GM21619 (cell line): ENCODE data around the gene NPAS3.

Source experiments
- ATAC-seq: cut with Tn5 transposase; IDR thresholded peaks from one replicate; pipeline ENCODE4 v1.9.1; 2021; ENCODE audit not compliant: unreplicated experiment

The NPAS3 gene

GRCh38 chr14:32940066-32940651 lies 1.5 kb downstream of the NPAS3 start:
- no peak for ATAC-seq

DNA sequence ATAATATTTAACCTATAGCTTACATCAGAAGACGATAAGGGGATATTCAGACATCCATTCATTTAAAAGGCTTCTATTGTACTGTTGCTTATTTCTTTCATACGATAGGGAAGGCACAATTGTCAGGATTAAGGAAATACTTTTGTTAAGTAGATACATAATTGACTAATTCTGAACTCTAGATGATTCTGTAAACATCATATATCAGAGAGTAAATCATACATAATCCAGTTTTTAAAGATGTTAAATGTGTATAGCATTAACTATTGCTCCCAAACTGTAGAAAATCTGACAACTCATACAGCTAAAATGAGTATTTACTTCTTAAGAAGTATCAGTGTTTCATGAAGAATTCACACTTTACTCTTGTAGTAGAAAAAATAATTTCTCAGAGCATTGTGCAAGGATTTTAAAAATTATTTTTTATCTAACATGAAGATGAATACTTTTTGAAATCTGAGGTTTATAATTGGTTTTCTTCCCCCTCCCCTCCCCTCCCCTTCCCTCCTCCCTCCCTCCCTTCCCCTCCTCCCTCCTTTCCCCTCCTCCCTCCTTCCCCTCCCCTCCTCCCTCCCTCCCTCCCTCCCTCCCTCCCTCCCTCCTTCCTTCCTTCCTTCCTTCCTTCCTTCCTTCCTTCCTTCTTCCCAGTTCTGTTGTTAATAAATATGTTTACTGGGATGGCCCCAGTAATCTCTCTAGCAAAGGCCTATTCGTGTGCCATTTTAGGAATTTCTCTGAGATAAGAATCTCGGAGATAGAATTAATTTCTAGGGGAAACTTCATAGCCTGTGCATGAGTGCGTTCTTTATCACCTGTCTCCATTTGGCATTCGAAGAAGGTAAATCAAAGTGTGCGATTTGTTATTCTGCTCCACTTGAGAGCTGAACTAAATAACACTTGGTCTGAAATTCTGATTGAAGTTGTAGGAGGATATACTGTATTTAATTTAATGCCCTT lies 2.3 kb downstream of the NPAS3 start:
- no peak for ATAC-seq

GRCh38 chr14:32941668-32942065 lies 3.0 kb downstream of the NPAS3 start:
- no peak for ATAC-seq

DNA sequence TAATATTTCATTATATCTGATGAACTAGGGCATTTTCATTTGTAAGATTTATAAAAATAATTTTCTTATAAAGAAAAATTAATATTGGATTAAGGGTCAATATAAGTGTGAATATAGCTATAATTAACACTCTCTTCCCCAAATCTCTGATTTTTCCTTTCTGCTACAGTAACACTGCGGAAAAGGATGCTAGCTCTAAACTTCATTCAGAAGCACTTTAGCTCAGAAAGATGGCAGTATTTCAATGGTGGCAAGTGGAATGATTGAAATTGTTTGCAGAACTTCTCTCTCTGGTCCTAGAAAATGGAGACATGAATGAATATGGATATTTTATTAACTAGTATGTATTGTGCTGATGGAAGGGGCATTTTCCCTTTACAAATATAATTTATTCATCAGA lies 8.4 kb downstream of the NPAS3 start:
- no peak for ATAC-seq

GRCh38 chr14:32947792-32948191 lies 9.1 kb downstream of the NPAS3 start:
- no peak for ATAC-seq

GRCh38 chr14:32950584-32950983 lies 11.9 kb downstream of the NPAS3 start:
- no peak for ATAC-seq

- no peak for ATAC-seq
These were observed 28.7 kb downstream of the NPAS3 start for GRCh38 chr14:32967421-32967820.

DNA sequence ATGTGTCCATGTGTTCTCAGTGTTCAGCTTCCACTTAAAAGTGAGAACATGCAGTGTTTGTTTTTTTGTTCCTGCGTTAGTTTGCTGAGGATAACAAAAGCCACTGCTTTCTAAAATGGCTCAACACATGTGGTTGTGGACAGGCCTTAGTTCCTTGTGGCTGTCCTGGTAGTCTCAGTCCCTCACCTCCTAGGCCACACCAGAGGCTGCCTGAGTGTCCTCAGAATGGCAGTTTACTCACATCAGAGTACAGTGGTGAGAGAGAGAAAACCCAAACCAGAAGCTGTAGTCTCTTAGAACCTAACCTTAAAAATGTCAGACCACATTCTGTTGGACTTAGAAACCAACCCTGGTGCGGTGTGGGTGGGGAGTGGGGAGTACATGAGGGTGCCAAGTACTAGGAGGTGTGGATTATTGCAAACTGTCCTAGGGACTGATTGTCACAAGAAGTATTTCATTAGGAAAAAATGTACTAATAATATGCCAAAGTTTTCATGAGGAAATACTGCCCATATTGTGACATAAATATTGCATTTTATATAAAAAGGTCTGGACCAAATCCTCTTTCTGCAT lies 30.4 kb downstream of the NPAS3 start:
- ATAC-seq: no peak

DNA sequence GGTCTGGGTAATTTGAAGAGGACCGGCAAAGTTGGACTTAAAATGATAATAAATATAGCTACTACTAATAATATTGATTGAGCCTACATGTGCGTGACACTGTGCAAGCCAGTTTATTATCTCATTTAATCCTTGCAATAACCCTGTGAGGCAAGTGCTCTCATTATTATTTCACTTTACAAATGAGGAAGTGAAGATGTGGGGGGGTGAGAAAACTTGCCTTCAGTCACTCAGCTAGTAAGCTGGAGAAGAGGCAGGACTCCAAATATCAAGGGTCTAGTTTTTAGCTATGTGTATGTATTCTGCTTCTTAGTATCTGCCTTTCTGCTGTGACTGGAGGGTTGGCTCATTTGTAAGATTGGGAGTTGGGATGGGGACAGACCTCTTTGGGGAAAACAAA lies 39.2 kb downstream of the NPAS3 start:
- no peak for ATAC-seq

GRCh38 chr14:32978691-32979255 lies 40.1 kb downstream of the NPAS3 start:
- no peak for ATAC-seq

- no peak for ATAC-seq
These were observed 41.7 kb downstream of the NPAS3 start for GRCh38 chr14:32980178-32980901.

DNA sequence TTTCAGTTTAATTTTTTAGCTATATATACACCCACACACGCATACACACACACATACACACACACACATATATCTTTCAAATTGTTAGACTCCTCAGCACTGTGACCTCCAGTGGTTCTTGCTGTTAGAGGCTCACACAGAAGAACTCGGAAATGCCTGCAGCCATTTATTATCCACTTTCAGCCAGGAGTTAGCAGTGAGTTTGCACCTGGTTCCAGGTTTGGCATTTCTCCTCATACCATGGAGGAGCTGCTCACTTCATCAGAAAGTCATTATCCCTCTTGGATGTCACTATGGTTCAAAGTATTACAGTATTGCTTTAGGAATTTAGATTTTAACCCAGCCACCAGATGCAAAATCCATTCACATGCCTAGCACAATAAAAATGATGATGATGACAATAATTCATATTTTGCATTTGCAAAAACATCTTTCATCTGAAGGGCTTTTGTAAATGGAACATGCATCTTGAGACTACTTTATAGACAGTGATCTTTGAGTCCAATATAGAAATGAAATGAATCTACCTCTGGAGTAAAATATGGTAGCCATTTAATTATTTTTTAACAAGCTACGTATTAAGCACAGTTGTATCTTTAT lies 42.3 kb downstream of the NPAS3 start:
- ATAC-seq: no peak

GRCh38 chr14:32984241-32984930 lies 45.7 kb downstream of the NPAS3 start:
- ATAC-seq: no peak

GRCh38 chr14:32985866-32986265 lies 47.2 kb downstream of the NPAS3 start:
- ATAC-seq: no peak

GRCh38 chr14:32986791-32987540 lies 48.3 kb downstream of the NPAS3 start:
- no peak for ATAC-seq

DNA sequence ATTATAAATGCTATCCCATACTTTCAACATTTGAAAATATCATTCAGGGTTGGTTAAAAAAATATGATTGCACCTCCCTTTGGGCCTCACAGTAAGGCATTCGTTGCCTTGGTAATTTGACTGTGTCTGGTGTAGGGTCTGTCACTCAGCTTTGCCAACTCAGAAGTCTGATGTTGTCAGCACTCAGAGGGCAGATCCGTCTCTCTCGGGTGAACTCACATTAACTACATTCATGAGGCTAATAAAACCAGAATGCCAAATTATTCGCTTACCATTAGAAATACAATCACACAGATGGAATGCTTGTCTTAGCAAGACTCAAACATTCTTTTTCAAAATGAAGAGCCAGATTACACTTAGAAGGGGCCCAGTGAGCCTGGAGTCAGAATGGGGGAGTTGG lies 53.0 kb downstream of the NPAS3 start:
- ATAC-seq: no peak

- ATAC-seq: no peak
These were observed 55.2 kb downstream of the NPAS3 start for GRCh38 chr14:32993921-32994320.

DNA sequence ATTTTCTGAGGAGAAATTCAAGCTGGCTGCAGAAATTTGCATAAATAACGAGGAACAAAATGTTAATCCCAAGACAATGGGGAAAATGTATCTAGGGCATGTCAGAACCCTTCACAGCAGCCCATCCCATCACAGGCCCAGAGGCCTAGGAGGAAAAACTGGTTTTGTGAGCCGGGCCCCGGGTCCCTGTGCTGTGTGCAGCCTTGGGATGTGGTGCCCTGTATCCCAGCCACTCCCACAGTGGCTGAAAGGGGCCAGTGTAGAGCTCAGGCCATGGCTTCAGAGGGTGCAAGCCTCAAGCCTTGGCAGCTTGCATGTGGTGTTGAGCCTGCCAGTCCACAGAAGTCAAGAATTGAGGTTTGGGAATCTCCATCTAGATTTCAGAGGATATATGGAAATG lies 57.7 kb downstream of the NPAS3 start:
- ATAC-seq: no peak

DNA sequence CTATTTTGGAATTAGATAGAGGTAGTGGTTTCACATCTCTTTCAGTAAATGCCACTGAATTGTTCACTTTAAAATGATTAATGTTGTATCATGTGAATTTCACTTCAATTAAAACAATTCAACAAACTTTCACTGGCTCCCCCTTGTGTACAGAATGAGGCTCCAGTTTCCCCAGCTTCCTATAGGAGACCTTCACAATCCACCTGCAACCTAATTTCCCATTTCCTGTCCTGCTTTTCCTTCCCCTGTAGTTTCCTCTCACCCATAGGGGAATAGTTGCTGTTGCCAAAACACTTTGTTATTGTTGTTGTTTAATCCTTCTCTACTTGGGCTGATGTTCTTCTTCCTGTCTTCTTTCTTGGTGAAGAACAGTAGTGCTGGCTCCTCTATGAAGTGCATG lies 59.8 kb downstream of the NPAS3 start:
- no peak for ATAC-seq
